ENCODE results near the gene L3MBTL2. TPM values are rescaled to one million over a fixed set of nuclear protein-coding genes. Genes with fewer than 3 reads are reported as not detected.

The L3MBTL2 gene
- total and polyA plus RNA-seq, 9 of the 15 experiments (the other 6 are each of a cell fraction or from before 2014, with no cell fraction given): 10.3 to 23.1 (median 18.6) TPM

- Histone ChIP-seq H3K4me2 (ENCODE audit: insufficient read depth, low read length) (no peak overlapping the region), H2AFZ (ENCODE audit: low read depth, low read length) (no peak overlapping the region), H3K27ac (ENCODE audit: extremely low read depth, low read depth, low read length) (no peak overlapping the region), H3K79me2 (ENCODE audit: control insufficient read depth, insufficient read depth, low read length) (no peaks in the 10 kb centered on the region; the same call in 2 of the 3 replicates), H3K9me1 (ENCODE audit: control insufficient read depth, insufficient read depth, low read length) (no peaks in the 10 kb centered on the region), H3K4me1 (replicated peaks in 1 of 2; ENCODE audit: control insufficient read depth in 2 of 2, insufficient read depth in 2 of 2, low read length in 2 of 2) (no peaks in the 10 kb centered on the region; a peak in 1 of 5 replicates), H3K27me3 (ENCODE audit: control insufficient read depth in 2 of 2, insufficient read depth in 2 of 2, low read length in 2 of 2) (no peaks in the 10 kb centered on the region), H4K20me1 (replicated peaks; ENCODE audit: control insufficient read depth, insufficient read depth, low read length) (peaks cover 5% of the 10 kb centered on the region; the same call in 1 of the 2 replicates), H3K9me3 (replicated peaks; ENCODE audit: control insufficient read depth, insufficient read depth, low read depth, low read length) (no peaks in the 10 kb centered on the region), H3K9ac (ENCODE audit: insufficient read depth in 1 of 2, low read depth in 2 of 2, low read length in 2 of 2) (no peak overlapping the region), H3K4me3 (no peak overlapping the region), H3K36me3 (ENCODE audit: control insufficient read depth, insufficient read depth, low read length) (peaks cover 72% of the 10 kb centered on the region)
- 92% methylated on average over 12 of the region's 15 CpGs for WGBS (ENCODE audit: insufficient coverage, low coverage, missing lambda C conversion rate)
- in situ Hi-C loops (cut with MboI) (no loop called here), intact Hi-C loops (cut with micrococcal nuclease) (no loop called here)
- POLR2A ChIA-PET: no interaction called here
- FAIRE-seq (no peak), ATAC-seq (no peak), DNase-seq (ENCODE audit: extremely low read depth in 1 of 4, low spot score in 3 of 4) (no peak)
- no TSS peak for BruUV-seq (replicated peaks)
- CTCF ChIA-PET (ENCODE audit: low intra/inter-chr PET ratio): no interaction called here
- TF ChIP-seq RBM22 (IDR thresholded peaks at IDR 0.05; ENCODE audit: low read depth, low read length, poor library complexity, severe bottlenecking): peak; percentile 30
- no peak for TF ChIP-seq KLF16 (IDR thresholded peaks at IDR 0.05)
- peak; percentile 48; the same call in 1 of the 2 replicates for TF ChIP-seq POLR2G (IDR thresholded peaks at IDR 0.05; ENCODE audit: low read depth, low read length)
- no peak for TF ChIP-seq ZBED1 (IDR thresholded peaks at IDR 0.05)
Observed at GRCh38 chr22:41177040-41177621, 28.0 kb upstream of the L3MBTL2 start.

DNA sequence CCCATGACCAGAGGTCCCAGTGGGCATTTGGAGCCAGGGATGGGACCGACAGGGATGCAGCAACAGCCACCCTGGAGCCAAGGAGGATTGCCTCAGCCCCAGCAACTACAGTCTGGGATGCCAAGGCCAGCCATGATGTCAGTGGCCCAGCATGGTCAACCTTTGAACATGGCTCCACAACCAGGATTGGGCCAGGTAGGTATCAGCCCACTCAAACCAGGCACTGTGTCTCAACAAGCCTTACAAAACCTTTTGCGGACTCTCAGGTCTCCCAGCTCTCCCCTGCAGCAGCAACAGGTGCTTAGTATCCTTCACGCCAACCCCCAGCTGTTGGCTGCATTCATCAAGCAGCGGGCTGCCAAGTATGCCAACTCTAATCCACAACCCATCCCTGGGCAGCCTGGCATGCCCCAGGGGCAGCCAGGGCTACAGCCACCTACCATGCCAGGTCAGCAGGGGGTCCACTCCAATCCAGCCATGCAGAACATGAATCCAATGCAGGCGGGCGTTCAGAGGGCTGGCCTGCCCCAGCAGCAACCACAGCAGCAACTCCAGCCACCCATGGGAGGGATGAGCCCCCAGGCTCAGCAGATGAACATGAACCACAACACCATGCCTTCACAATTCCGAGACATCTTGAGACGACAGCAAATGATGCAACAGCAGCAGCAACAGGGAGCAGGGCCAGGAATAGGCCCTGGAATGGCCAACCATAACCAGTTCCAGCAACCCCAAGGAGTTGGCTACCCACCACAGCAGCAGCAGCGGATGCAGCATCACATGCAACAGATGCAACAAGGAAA lies 27.3 kb upstream of the L3MBTL2 start:
- Histone ChIP-seq H3K4me2 (ENCODE audit: insufficient read depth, low read length) (no peak overlapping the region), H3K27me3 (ENCODE audit: control insufficient read depth in 2 of 2, insufficient read depth in 2 of 2, low read length in 2 of 2) (no peaks in the 10 kb centered on the region), H4K20me1 (replicated peaks; ENCODE audit: control insufficient read depth, insufficient read depth, low read length) (peaks cover 5% of the 10 kb centered on the region; the same call in 1 of the 2 replicates), H3K4me1 (replicated peaks in 1 of 2; ENCODE audit: control insufficient read depth in 2 of 2, insufficient read depth in 2 of 2, low read length in 2 of 2) (no peaks in the 10 kb centered on the region; a peak in 1 of 5 replicates), H2AFZ (ENCODE audit: low read depth, low read length) (no peak overlapping the region), H3K79me2 (ENCODE audit: control insufficient read depth, insufficient read depth, low read length) (no peaks in the 10 kb centered on the region; the same call in 2 of the 3 replicates), H3K9ac (ENCODE audit: insufficient read depth in 1 of 2, low read depth in 2 of 2, low read length in 2 of 2) (no peak overlapping the region), H3K27ac (ENCODE audit: extremely low read depth, low read depth, low read length) (no peak overlapping the region), H3K9me1 (ENCODE audit: control insufficient read depth, insufficient read depth, low read length) (no peaks in the 10 kb centered on the region), H3K4me3 (no peak overlapping the region), H3K36me3 (ENCODE audit: control insufficient read depth, insufficient read depth, low read length) (peaks cover 65% of the 10 kb centered on the region; the same call in 2 of the 3 replicates), H3K9me3 (replicated peaks; ENCODE audit: control insufficient read depth, insufficient read depth, low read depth, low read length) (no peaks in the 10 kb centered on the region)
- intact Hi-C loops (cut with micrococcal nuclease) (no loop called here), in situ Hi-C loops (cut with MboI) (no loop called here)
- TF ChIP-seq POLR2G (IDR thresholded peaks at IDR 0.05; ENCODE audit: low read depth, low read length) (peak; percentile 29; the same call in 1 of the 2 replicates), POLR2AphosphoS5 (IDR thresholded peaks at IDR 0.05; ENCODE audit: control insufficient read depth, insufficient read depth, low read depth, low read length) (peak; percentile 7; the same call in 1 of the 2 replicates)
- TF ChIP-seq, protein P1, sequence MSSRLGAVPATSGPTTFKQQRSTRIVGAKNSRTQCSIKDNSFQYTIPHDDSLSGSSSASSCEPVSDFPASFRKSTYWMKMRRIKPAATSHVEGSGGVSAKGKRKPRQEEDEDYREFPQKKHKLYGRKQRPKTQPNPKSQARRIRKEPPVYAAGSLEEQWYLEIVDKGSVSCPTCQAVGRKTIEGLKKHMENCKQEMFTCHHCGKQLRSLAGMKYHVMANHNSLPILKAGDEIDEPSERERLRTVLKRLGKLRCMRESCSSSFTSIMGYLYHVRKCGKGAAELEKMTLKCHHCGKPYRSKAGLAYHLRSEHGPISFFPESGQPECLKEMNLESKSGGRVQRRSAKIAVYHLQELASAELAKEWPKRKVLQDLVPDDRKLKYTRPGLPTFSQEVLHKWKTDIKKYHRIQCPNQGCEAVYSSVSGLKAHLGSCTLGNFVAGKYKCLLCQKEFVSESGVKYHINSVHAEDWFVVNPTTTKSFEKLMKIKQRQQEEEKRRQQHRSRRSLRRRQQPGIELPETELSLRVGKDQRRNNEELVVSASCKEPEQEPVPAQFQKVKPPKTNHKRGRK (tag; IDR thresholded peaks at IDR 0.05): no peak
- no peak for ATAC-seq
- BruUV-seq (replicated peaks): no TSS peak
- 96% methylated on average over 7 of the region's 9 CpGs for WGBS (ENCODE audit: insufficient coverage, low coverage, missing lambda C conversion rate)
- POLR2A ChIA-PET: no interaction called here
- FAIRE-seq: no peak
- CTCF ChIA-PET (ENCODE audit: low intra/inter-chr PET ratio): no interaction called here
- DNase-seq (ENCODE audit: extremely low read depth in 1 of 4, low spot score in 3 of 4): no peak

All from K562 (cell line).